NT2/D1 (cell line): ENCODE results near the gene CD300H.

ENCODE experiments used
- DNase-seq: peaks from one replicate; pipeline ENCODE4 v3.0.0-alpha.2; 2011; ENCODE audit warnings: low read depth, low spot score
- H3K27me3 ChIP-seq: 2 replicates; pipeline ENCODE4 v1.6.0; 2011; ENCODE audit warnings: mild to moderate bottlenecking; ENCODE audit not compliant: insufficient read length, insufficient read depth
- H3K36me3 ChIP-seq: 2 replicates; pipeline ENCODE4 v1.6.1; 2011; ENCODE audit warnings: mild to moderate bottlenecking, low read length, mixed read lengths; ENCODE audit not compliant: insufficient read depth, insufficient read length
- H3K4me1 ChIP-seq: 2 replicates; pipeline ENCODE4 v1.5.1; 2011; ENCODE audit not compliant: insufficient read depth, insufficient read length
- H3K4me3 ChIP-seq: 2 replicates; pipeline ENCODE4 v1.5.1; 2011; ENCODE audit warnings: low read depth; ENCODE audit not compliant: insufficient read length
- H3K9ac ChIP-seq: 2 replicates; pipeline ENCODE4 v1.6.0; 2011; ENCODE audit warnings: low read depth; ENCODE audit not compliant: insufficient read length
- H3K9me3 ChIP-seq: 2 replicates; pipeline ENCODE4 v1.5.1; 2011; ENCODE audit warnings: mild to moderate bottlenecking, low read length; ENCODE audit not compliant: insufficient read depth
- SUZ12 ChIP-seq: IDR thresholded peaks from 2 replicates; pipeline ENCODE4 v1.6.1; 2011; ENCODE audit not compliant: insufficient read length, insufficient read depth; ENCODE audit errors: extremely low read depth
- YY1 ChIP-seq: IDR thresholded peaks from 2 replicates; pipeline ENCODE4 v1.6.1; 2011; ENCODE audit not compliant: insufficient read length, insufficient read depth
- ZNF274 ChIP-seq: IDR thresholded peaks from 2 replicates; pipeline ENCODE4 v1.6.1; 2011; ENCODE audit warnings: mild to moderate bottlenecking, low read depth, low read length

CD300H gene

GRCh38 chr17:74525781-74526288 lies 41.5 kb downstream of the CD300H start:
- H3K9me3 ChIP-seq = peaks cover 18% of the 10 kb centered on the region; the same call in 1 of the 2 replicates
- DNase-seq = no peak
- no peak overlapping the region for H3K9ac ChIP-seq
- H3K27me3 ChIP-seq = no peaks in the 10 kb centered on the region
- TF ChIP-seq ZNF274 (no peak), YY1 (no peak), SUZ12 (no peak)
- no peaks in the 10 kb centered on the region for H3K36me3 ChIP-seq
- H3K4me1 ChIP-seq = no peaks in the 10 kb centered on the region
- H3K4me3 ChIP-seq = no peak overlapping the region

GRCh38 chr17:74525465-74525725 lies 41.9 kb downstream of the CD300H start:
- Histone ChIP-seq H3K27me3 (no peaks in the 10 kb centered on the region), H3K9ac (no peak overlapping the region), H3K4me3 (no peak overlapping the region), H3K9me3 (peaks cover 18% of the 10 kb centered on the region; the same call in 1 of the 2 replicates), H3K4me1 (no peaks in the 10 kb centered on the region), H3K36me3 (no peaks in the 10 kb centered on the region)
- TF ChIP-seq YY1 = no peak
- TF ChIP-seq ZNF274 = no peak
- no peak for TF ChIP-seq SUZ12
- no peak for DNase-seq

- no peaks in the 10 kb centered on the region for H3K27me3 ChIP-seq
- peaks cover 18% of the 10 kb centered on the region; the same call in 1 of the 2 replicates for H3K9me3 ChIP-seq
- H3K9ac ChIP-seq = no peak overlapping the region
- H3K4me1 ChIP-seq = no peaks in the 10 kb centered on the region
- TF ChIP-seq SUZ12 (no peak), YY1 (no peak), ZNF274 (no peak)
- no peak overlapping the region for H3K4me3 ChIP-seq
- no peak for DNase-seq
- no peaks in the 10 kb centered on the region for H3K36me3 ChIP-seq
These were observed 42.5 kb downstream of the CD300H start for GRCh38 chr17:74524653-74525464.

GRCh38 chr17:74523308-74523707 lies 44.0 kb downstream of the CD300H start:
- H3K9ac ChIP-seq = no peak overlapping the region
- TF ChIP-seq SUZ12 (no peak), ZNF274 (no peak), YY1 (no peak)
- peaks cover 18% of the 10 kb centered on the region; the same call in 1 of the 2 replicates for H3K9me3 ChIP-seq
- H3K4me3 ChIP-seq = no peak overlapping the region
- no peaks in the 10 kb centered on the region for H3K27me3 ChIP-seq
- H3K36me3 ChIP-seq = no peaks in the 10 kb centered on the region
- DNase-seq = no peak
- no peaks in the 10 kb centered on the region for H3K4me1 ChIP-seq

GRCh38 chr17:74522381-74523105 lies 44.8 kb downstream of the CD300H start:
- Histone ChIP-seq H3K4me3 (no peak overlapping the region), H3K9ac (no peak overlapping the region)

GRCh38 chr17:74521701-74522201 lies 45.6 kb downstream of the CD300H start:
- Histone ChIP-seq H3K4me1 (no peaks in the 10 kb centered on the region), H3K9ac (no peak overlapping the region), H3K36me3 (no peaks in the 10 kb centered on the region), H3K4me3 (no peak overlapping the region), H3K27me3 (no peaks in the 10 kb centered on the region), H3K9me3 (peaks cover 18% of the 10 kb centered on the region; the same call in 1 of the 2 replicates)
- no peak for TF ChIP-seq SUZ12
- no peak for DNase-seq

More at GRCh38 chr17:74522381-74523105, 44.8 kb downstream of the CD300H start:
- Histone ChIP-seq H3K27me3 (no peaks in the 10 kb centered on the region), H3K4me1 (no peaks in the 10 kb centered on the region), H3K36me3 (no peaks in the 10 kb centered on the region), H3K9me3 (peaks cover 18% of the 10 kb centered on the region; the same call in 1 of the 2 replicates)
- no peak for DNase-seq
- TF ChIP-seq ZNF274 = no peak
- no peak for TF ChIP-seq SUZ12

- TF ChIP-seq YY1 = no peak
- Histone ChIP-seq H3K27me3 (no peaks in the 10 kb centered on the region), H3K4me1 (no peaks in the 10 kb centered on the region), H3K9ac (no peak overlapping the region), H3K36me3 (no peaks in the 10 kb centered on the region), H3K4me3 (no peak overlapping the region), H3K9me3 (peaks cover 18% of the 10 kb centered on the region; the same call in 1 of the 2 replicates)
- no peak for DNase-seq
These were observed 46.4 kb downstream of the CD300H start for GRCh38 chr17:74520790-74521480.
